ENCODE measurements around the gene TUBGCP6. TPM values are rescaled to one million over a fixed set of nuclear protein-coding genes. Genes with fewer than 3 reads are reported as not detected.
A peak's percentile ranks its signal among the peaks of the same experiment; 100 is the strongest.

Gene TUBGCP6
- total RNA-seq, 2 donors from 2014 or later = 64.9 to 69.7 TPM

DNA sequence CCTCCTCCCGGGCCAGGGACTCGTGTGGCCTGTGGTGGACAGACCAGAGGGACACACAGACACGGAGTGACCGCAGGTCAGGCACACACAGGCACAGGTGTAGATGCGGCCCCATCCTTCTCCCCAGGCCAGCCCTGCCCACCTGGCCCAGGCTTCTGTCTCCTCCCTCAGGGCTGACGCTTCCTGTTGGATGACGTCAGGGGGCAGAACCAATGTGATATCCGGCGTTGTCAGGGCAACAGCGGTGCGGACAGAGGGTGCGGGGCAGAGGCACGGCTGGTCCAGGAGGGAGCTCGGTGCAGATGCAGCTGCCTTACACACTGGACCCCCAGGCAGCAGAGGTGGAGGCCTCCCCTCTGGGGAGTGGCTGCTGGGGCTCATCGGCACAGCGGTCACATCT lies 2.9 kb upstream of the TUBGCP6 start:
- ATAC-seq (replicated peaks in 1 of 2) (no peak), DNase-seq (peak in 1 of 2 donors; percentile 62)
- Mint-ChIP-seq H3K36me3 (ENCODE audit: insufficient read depth in 2 of 2) (peaks cover 6 to 7% of the 10 kb centered on the region in 2 donors), H3K27me3 (ENCODE audit: low read depth) (no peaks in the 10 kb centered on the region), H3K4me3 (peak overlapping the region; percentile 43 to 56), H3K27ac (no peak overlapping the region), H3K9me3 (no peaks in the 10 kb centered on the region), H3K4me1 (ENCODE audit: low read depth) (peaks cover 32% of the 10 kb centered on the region)

- Mint-ChIP-seq H3K4me1 (ENCODE audit: low read depth) (peaks cover 44% of the 10 kb centered on the region), H3K36me3 (ENCODE audit: insufficient read depth in 2 of 2) (peaks cover 6 to 7% of the 10 kb centered on the region in 2 donors), H3K4me3 (peak overlapping the region; percentile 46 to 91), H3K27me3 (ENCODE audit: low read depth) (no peaks in the 10 kb centered on the region), H3K27ac (peak overlapping the region; percentile 46), H3K9me3 (no peaks in the 10 kb centered on the region)
- ATAC-seq (replicated peaks in 1 of 2) (no peak), DNase-seq (no peak)
Measured at GRCh38 chr22:50246242-50247175, 1.7 kb upstream of the TUBGCP6 start.

DNA sequence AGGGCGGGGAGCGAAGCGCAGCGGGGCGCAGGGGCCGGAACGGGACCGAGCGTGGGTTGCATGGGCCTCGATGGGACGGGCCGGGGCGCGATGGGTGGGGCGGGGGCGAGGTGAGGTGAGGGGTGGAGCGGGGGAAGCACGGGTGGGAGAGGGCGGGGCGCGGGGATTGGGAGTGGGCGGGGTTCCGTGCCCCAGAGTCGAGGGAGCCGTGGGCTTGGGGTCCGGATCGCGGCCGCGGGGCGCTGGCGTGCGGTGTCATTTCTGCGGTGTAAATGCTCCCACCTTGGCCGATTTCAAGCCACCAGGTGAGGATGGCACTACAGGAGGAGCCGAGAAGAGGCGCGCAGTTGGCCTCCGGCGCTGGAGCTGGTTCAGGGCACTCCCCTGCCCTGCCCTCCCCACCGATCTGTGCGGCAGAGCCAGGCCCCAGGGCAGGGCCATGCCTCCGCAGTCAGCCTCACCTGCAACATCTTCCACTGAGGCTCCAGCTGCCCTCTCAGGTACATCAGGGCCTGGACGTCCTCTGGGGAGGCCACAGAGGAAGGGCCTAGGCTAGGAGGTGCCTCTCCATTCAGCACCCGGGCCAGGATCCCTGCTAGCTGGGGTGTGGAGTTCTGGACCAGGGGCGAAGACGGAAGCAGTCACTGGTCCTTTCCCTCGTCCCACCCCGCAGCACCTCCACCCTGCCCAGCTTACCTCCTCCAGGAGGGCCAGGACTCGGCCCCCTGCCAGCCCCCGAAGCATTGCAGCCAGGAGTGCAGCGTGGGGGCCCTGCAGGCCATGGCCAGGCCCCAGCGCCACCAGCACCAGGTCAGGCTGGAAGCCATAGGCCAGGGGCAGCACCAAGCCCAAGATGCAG lies 620 bp upstream of the TUBGCP6 start:
- peak overlapping the region; percentile 91 for H3K27ac Mint-ChIP-seq
- peak overlapping the region; percentile 89 to 91 for H3K4me3 Mint-ChIP-seq
- DNase-seq = no peak
- H3K4me1 Mint-ChIP-seq (ENCODE audit: low read depth) = peaks cover 54% of the 10 kb centered on the region
- H3K9me3 Mint-ChIP-seq = no peaks in the 10 kb centered on the region
- H3K27me3 Mint-ChIP-seq (ENCODE audit: low read depth) = no peaks in the 10 kb centered on the region
- ATAC-seq (replicated peaks in 1 of 2) = no peak
- H3K36me3 Mint-ChIP-seq (ENCODE audit: insufficient read depth in 2 of 2) = peaks cover 6 to 7% of the 10 kb centered on the region in 2 donors

GRCh38 chr22:50243685-50244419 lies 971 bp downstream of the TUBGCP6 start:
- DNase-seq = no peak
- Mint-ChIP-seq H3K4me1 (ENCODE audit: low read depth) (peaks cover 48% of the 10 kb centered on the region), H3K9me3 (no peaks in the 10 kb centered on the region), H3K4me3 (peak overlapping the region; percentile 89 to 91), H3K36me3 (ENCODE audit: insufficient read depth in 2 of 2) (peaks cover 6 to 7% of the 10 kb centered on the region in 2 donors), H3K27ac (peak overlapping the region; percentile 91), H3K27me3 (ENCODE audit: low read depth) (no peaks in the 10 kb centered on the region)
- ATAC-seq (replicated peaks in 1 of 2) = no peak

DNA sequence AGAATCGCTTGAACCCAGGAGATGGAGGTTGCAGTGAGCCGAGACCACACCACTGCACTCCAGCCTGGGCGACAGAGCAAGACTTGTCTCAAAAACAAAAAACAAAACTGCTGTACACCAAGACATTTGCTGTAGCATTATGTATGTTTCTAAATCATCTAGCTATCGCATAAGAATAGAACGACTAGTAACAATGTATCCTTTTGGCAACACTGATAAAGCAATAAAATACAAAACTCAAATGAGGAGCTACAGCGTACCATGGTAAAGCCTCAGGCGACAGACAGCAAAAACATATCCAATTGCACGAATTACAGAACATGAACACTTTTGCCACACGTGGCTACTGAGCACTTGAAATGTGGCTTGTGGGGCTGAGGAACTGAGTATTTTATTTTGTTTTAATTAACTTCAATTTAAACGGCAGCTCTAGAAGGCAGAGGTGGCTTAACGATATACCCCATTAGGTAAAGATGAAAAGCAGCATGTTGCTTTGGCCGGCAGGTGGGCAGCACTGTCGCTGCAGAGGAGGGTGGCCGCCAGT lies 2.3 kb downstream of the TUBGCP6 start:
- Mint-ChIP-seq H3K36me3 (ENCODE audit: insufficient read depth in 2 of 2) (peaks cover 6 to 11% of the 10 kb centered on the region in 2 donors), H3K4me1 (ENCODE audit: low read depth) (peaks cover 49% of the 10 kb centered on the region), H3K27ac (peak overlapping the region; percentile 72), H3K4me3 (peak overlapping the region; percentile 89 to 91), H3K9me3 (no peaks in the 10 kb centered on the region), H3K27me3 (ENCODE audit: low read depth) (no peaks in the 10 kb centered on the region)
- no peak for ATAC-seq (replicated peaks in 1 of 2)
- no peak for DNase-seq

- H3K27ac Mint-ChIP-seq = no peak overlapping the region
- peaks cover 39% of the 10 kb centered on the region for H3K4me1 Mint-ChIP-seq (ENCODE audit: low read depth)
- peaks cover 10 to 15% of the 10 kb centered on the region in 2 donors for H3K36me3 Mint-ChIP-seq (ENCODE audit: insufficient read depth in 2 of 2)
- no peak for ATAC-seq (replicated peaks in 1 of 2)
- no peak overlapping the region for H3K4me3 Mint-ChIP-seq
- no peaks in the 10 kb centered on the region for H3K27me3 Mint-ChIP-seq (ENCODE audit: low read depth)
- H3K9me3 Mint-ChIP-seq = peaks cover 0 to 5% of the 10 kb centered on the region in 2 donors
- DNase-seq = no peak
Measured at GRCh38 chr22:50238755-50239154, 6.1 kb downstream of the TUBGCP6 start.

GRCh38 chr22:50236731-50237409 lies 8.0 kb downstream of the TUBGCP6 start:
- ATAC-seq (replicated peaks in 1 of 2) = no peak
- no peaks in the 10 kb centered on the region for H3K27me3 Mint-ChIP-seq (ENCODE audit: low read depth)
- peaks cover 0 to 5% of the 10 kb centered on the region in 2 donors for H3K9me3 Mint-ChIP-seq
- DNase-seq = no peak
- no peak overlapping the region for H3K4me3 Mint-ChIP-seq
- H3K4me1 Mint-ChIP-seq (ENCODE audit: low read depth) = peaks cover 20% of the 10 kb centered on the region
- peaks cover 9 to 14% of the 10 kb centered on the region in 2 donors for H3K36me3 Mint-ChIP-seq (ENCODE audit: insufficient read depth in 2 of 2)
- no peak overlapping the region for H3K27ac Mint-ChIP-seq

DNA sequence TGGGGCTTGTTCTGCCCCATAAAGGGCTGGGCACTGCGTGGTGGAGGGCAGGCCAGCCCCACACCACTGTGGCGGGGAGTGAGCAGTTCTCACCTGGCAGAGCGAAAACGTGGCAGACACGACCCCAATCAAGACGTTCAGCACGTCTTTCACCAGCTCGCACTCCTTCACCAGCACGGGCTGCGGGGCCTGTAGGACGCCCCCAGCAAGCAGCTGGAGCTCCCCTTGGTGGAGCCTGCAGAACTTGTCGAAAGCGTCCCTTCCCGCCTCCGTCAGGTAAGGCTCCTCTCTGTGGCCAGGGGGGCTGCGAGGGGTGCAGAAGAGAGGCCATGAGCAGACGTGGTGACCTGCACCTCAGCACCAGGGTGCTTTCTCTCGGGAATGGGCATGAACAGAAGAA lies 11.6 kb downstream of the TUBGCP6 start:
- DNase-seq (no peak), ATAC-seq (replicated peaks in 1 of 2) (no peak)
- Mint-ChIP-seq H3K27me3 (ENCODE audit: low read depth) (no peaks in the 10 kb centered on the region), H3K36me3 (ENCODE audit: insufficient read depth in 2 of 2) (peaks cover 9 to 17% of the 10 kb centered on the region in 2 donors), H3K9me3 (peaks cover 0 to 5% of the 10 kb centered on the region in 2 donors), H3K4me1 (ENCODE audit: low read depth) (peaks cover 6% of the 10 kb centered on the region), H3K27ac (no peak overlapping the region), H3K4me3 (no peak overlapping the region)

GRCh38 chr22:50232481-50233151 lies 12.2 kb downstream of the TUBGCP6 start:
- H3K27ac Mint-ChIP-seq = peak overlapping the region; percentile 54
- H3K4me3 Mint-ChIP-seq = no peak overlapping the region
- H3K27me3 Mint-ChIP-seq (ENCODE audit: low read depth) = no peaks in the 10 kb centered on the region
- peaks cover 9 to 13% of the 10 kb centered on the region in 2 donors for H3K36me3 Mint-ChIP-seq (ENCODE audit: insufficient read depth in 2 of 2)
- H3K9me3 Mint-ChIP-seq = peaks cover 0 to 5% of the 10 kb centered on the region in 2 donors
- H3K4me1 Mint-ChIP-seq (ENCODE audit: low read depth) = peaks cover under 1% of the 10 kb centered on the region
- ATAC-seq (replicated peaks in 1 of 2) (no peak), DNase-seq (no peak)

DNA sequence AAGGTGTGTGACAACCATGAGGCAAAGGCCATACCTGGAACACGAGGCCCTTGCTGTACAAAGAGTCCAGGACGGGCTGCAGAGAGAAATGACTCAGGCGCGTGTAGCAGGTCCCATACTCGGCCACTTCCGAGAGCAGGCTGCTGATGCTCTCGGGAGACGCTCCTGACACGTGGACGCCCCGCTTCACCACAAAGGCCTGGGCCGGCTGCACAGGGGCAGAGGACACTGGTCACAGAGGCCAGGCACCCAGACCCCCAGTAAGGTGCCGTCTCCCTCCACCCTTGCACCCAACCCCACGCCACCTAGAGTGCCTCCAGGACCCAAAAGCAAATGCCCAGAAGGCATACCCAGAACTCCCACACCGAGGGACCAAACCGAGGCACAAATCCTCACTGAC lies 15.5 kb downstream of the TUBGCP6 start:
- Mint-ChIP-seq H3K4me1 (ENCODE audit: low read depth) (no peaks in the 10 kb centered on the region), H3K36me3 (ENCODE audit: insufficient read depth in 2 of 2) (peaks cover 5 to 11% of the 10 kb centered on the region in 2 donors), H3K27me3 (ENCODE audit: low read depth) (no peaks in the 10 kb centered on the region), H3K27ac (no peak overlapping the region), H3K4me3 (no peak overlapping the region), H3K9me3 (no peaks in the 10 kb centered on the region)
- no peak for DNase-seq
- ATAC-seq (replicated peaks in 1 of 2) = no peak

- DNase-seq = no peak
- H3K27me3 Mint-ChIP-seq (ENCODE audit: low read depth) = no peaks in the 10 kb centered on the region
- H3K36me3 Mint-ChIP-seq (ENCODE audit: insufficient read depth in 2 of 2) = peaks cover 0 to 11% of the 10 kb centered on the region in 2 donors
- no peak overlapping the region for H3K4me3 Mint-ChIP-seq
- ATAC-seq (replicated peaks in 1 of 2) = no peak
- no peaks in the 10 kb centered on the region for H3K9me3 Mint-ChIP-seq
- H3K4me1 Mint-ChIP-seq (ENCODE audit: low read depth) = no peaks in the 10 kb centered on the region
- no peak overlapping the region for H3K27ac Mint-ChIP-seq
Measured at GRCh38 chr22:50228366-50228765, 16.5 kb downstream of the TUBGCP6 start.
